ENCODE measurements around the gene ARL8B. TPM values are rescaled to one million over a fixed set of nuclear protein-coding genes. Genes with fewer than 3 reads are reported as not detected.
"Not testable (repeated sequence)": the region's sequence is repeated elsewhere in the genome, so short reads cannot be mapped to it uniquely, and the experiment has no call there.

Gene ARL8B
- total RNA-seq, 3 donors from 2014 or later = 49.3 to 68.5 (median 57.6) TPM

DNA sequence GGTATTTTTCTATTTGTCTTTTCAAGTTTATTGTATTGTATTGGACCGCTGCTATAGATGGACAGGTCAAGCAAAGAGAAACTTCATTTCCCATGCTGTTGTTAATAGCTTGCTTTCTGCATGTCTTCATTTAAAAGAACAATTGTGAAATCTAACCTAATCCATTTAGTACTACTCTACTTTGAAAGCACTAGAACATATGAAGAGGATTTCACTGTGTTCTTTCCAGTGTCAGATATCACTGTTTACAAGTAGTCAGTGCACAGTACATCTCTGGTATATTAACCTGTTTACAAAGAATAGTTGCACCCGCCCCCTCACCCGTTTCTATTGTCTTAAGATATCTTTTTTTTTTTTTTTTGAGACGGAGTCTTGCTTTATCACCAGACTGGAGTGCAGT is 43.6 kb downstream of the ARL8B start:
- Histone ChIP-seq H3K9me3 (no peaks in the 10 kb centered on the region), H3K4me3 (no peak overlapping the region), H3K36me3 (ENCODE audit: low read depth) (no peaks in the 10 kb centered on the region), H3K4me1 (ENCODE audit: low read depth) (peaks cover 6% of the 10 kb centered on the region)
- no peak for DNase-seq
- intact Hi-C loops (cut with DNase I, micrococcal nuclease) = no loop called here
- TF ChIP-seq, protein P1, sequence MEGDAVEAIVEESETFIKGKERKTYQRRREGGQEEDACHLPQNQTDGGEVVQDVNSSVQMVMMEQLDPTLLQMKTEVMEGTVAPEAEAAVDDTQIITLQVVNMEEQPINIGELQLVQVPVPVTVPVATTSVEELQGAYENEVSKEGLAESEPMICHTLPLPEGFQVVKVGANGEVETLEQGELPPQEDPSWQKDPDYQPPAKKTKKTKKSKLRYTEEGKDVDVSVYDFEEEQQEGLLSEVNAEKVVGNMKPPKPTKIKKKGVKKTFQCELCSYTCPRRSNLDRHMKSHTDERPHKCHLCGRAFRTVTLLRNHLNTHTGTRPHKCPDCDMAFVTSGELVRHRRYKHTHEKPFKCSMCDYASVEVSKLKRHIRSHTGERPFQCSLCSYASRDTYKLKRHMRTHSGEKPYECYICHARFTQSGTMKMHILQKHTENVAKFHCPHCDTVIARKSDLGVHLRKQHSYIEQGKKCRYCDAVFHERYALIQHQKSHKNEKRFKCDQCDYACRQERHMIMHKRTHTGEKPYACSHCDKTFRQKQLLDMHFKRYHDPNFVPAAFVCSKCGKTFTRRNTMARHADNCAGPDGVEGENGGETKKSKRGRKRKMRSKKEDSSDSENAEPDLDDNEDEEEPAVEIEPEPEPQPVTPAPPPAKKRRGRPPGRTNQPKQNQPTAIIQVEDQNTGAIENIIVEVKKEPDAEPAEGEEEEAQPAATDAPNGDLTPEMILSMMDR (IDR thresholded peaks at IDR 0.05) = no peak
- ATAC-seq = no peak

DNA sequence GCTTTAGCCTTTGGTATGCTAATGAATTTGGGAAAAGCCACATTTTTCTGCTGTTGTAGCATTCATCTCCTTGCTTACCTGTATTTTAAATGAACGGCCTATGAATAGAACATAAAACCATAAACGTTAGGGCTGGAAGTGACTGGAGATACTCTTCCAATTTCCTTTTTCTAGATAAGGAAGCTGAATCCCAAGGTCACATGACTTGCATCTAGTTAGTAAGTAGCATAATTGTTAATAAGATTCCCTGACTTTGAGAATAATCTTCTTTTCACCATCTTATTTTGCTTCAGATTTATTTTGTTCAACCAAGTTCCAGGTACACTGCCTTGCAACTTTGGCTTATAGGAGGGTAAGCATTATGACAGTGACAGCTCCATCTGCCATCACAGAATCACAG is 44.8 kb downstream of the ARL8B start:
- Histone ChIP-seq H3K36me3 (ENCODE audit: low read depth) (no peaks in the 10 kb centered on the region), H3K4me1 (ENCODE audit: low read depth) (no peaks in the 10 kb centered on the region), H3K4me3 (no peak overlapping the region), H3K9me3 (no peaks in the 10 kb centered on the region)
- DNase-seq (no peak), ATAC-seq (no peak)
- intact Hi-C loops (cut with DNase I, micrococcal nuclease) = no loop called here
- TF ChIP-seq, protein P1 (IDR thresholded peaks at IDR 0.05) = no peak

DNA sequence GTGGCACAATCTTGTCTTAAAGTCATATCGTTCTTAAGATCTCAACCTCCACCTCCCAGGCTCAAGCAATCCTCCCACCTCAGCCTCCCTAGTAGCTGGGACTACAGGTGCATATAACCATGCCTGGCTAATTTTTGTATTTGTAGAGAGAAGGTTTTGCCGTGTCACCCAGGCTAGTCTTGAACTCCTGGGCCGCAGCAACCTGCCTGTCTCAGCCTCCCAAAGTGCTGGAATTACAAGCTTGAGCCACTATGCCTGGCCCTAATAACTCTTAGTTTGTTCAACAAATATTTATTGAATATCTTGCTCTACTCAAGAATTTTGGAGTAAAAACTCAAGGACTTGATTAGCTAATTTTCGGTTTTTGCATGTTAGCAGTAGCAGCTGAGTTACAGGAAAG is 46.0 kb downstream of the ARL8B start:
- Histone ChIP-seq H3K9me3 (no peaks in the 10 kb centered on the region), H3K4me3 (no peak overlapping the region), H3K4me1 (ENCODE audit: low read depth) (no peaks in the 10 kb centered on the region), H3K36me3 (ENCODE audit: low read depth) (no peaks in the 10 kb centered on the region)
- intact Hi-C loops (cut with DNase I, micrococcal nuclease) = no loop called here
- DNase-seq (no peak), ATAC-seq (no peak)
- TF ChIP-seq, protein P1 (IDR thresholded peaks at IDR 0.05) = no peak

DNA sequence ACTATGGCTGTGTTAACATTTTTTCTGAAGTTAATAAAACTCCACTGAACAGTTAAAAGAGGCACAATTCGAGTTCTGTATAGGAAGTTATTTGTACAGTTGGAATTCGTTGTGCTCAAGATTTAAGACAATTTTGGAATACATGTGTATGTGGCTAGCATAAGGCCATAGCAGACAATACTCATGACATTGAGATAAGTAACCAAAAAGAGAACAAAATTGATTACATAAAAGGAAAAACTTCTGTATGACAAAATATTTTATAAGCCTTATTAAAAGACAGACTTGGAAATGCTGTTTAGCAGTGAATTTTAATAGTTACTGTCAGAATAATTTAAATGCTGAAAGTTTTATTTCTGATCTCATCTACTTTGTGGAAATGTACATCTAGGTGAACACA is 47.7 kb downstream of the ARL8B start:
- no peak overlapping the region for H3K4me3 ChIP-seq
- intact Hi-C loops (cut with DNase I, micrococcal nuclease) = no loop called here
- DNase-seq (no peak), ATAC-seq (no peak)
- no peaks in the 10 kb centered on the region for H3K4me1 ChIP-seq (ENCODE audit: low read depth)
- no peaks in the 10 kb centered on the region for H3K9me3 ChIP-seq
- TF ChIP-seq, protein P1 (IDR thresholded peaks at IDR 0.05) = no peak
- H3K36me3 ChIP-seq (ENCODE audit: low read depth) = no peaks in the 10 kb centered on the region

DNA sequence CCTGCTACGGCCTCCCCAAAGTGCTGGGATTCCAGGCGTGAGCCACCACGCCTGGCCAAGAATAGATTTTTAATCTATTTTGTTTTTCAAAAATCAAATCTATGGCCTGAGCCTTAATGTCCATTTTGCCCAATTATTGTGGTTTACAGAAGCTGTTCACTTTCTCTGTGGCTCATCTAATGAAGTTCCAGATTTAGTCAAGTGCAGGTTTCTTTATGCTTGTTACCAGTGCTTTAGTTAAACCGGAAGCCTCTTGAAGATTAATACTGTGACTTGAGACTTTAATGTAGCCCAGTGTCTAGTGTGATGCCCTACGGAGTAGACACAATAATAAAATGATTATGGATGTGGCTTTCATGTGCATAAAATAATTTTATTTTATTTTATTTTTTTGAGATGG is 48.9 kb downstream of the ARL8B start:
- Histone ChIP-seq H3K9me3 (no peaks in the 10 kb centered on the region), H3K36me3 (ENCODE audit: low read depth) (no peaks in the 10 kb centered on the region), H3K4me1 (ENCODE audit: low read depth) (no peaks in the 10 kb centered on the region), H3K4me3 (no peak overlapping the region)
- ATAC-seq = no peak
- no peak for DNase-seq
- intact Hi-C loops (cut with DNase I, micrococcal nuclease) = no loop called here
- TF ChIP-seq, protein P1 (IDR thresholded peaks at IDR 0.05) = no peak

DNA sequence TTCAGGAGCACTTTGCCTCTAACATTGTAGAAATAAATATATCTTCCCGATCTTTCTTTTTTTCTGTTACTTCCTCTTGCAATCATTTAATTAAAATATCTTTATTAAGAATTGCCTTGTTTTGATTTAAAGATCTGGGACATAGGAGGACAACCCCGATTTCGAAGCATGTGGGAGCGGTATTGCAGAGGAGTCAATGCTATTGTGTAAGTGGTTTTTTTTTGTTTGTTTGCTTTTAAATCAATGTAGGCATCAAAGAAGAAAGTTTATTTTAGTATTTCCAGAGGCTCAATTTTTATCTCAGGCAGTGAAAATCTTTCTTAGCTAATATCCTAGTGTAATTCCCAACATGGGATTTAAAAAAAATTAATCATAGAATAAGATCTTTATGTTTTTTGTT is 49.9 kb downstream of the ARL8B start:
- Histone ChIP-seq H3K9me3 (no peaks in the 10 kb centered on the region), H3K4me1 (ENCODE audit: low read depth) (no peaks in the 10 kb centered on the region), H3K4me3 (no peak overlapping the region), H3K36me3 (ENCODE audit: low read depth) (no peaks in the 10 kb centered on the region)
- TF ChIP-seq, protein P1 (IDR thresholded peaks at IDR 0.05) = no peak
- no peak for DNase-seq
- intact Hi-C loops (cut with DNase I, micrococcal nuclease) = no loop called here
- ATAC-seq = no peak

DNA sequence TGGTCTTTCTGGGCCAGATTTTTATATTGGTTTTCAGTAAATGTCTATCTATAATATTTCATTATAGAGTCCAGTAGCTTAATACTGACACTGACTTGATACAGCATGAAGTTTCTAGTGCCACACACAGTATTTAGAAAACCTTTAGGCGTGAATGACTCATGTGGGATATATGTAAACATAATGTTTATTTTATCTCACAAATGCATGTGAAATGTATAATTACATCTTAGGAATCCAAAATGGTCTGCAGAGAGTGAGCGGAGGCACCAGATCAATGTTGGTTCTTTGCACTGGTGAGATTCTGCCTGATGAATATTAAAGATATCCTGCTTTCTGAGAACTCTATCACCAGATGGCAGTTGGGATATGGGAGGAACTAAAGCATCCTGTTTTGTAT is 56.9 kb downstream of the ARL8B start:
- ATAC-seq; intact Hi-C loops (cut with DNase I, micrococcal nuclease); DNase-seq: not testable (repeated sequence)

More for the DNA sequence above, 56.9 kb downstream of the ARL8B start:
- not testable (repeated sequence) for H3K4me1 ChIP-seq (ENCODE audit: low read depth); H3K4me3 ChIP-seq; H3K36me3 ChIP-seq (ENCODE audit: low read depth); H3K9me3 ChIP-seq

All from mucosa of descending colon (tissue), 3 donors.